ENCODE data around the gene SV2C. TPM values are rescaled to one million over a fixed set of nuclear protein-coding genes. Genes with fewer than 3 reads are reported as not detected.

SV2C gene
- total and polyA plus RNA-seq, 10 of the 15 experiments (the other 5 are each of a cell fraction or from before 2014, with no cell fraction given): under 0.01 to 1.1 (median 0.63) TPM

- 0 out of 2 replicates have a peak, but pooled peaks have one; percentile 59 for TF ChIP-seq ZNF592 (IDR thresholded peaks at IDR 0.05)
- peak; percentile 83 to 93 (median 85) for TF ChIP-seq CTCF (IDR thresholded peaks at IDR 0.05 in 2 of 3, conservative IDR thresholded peaks at IDR 0.05 in 1 of 3; ENCODE audit: control insufficient read depth in 2 of 3, extremely low read depth in 1 of 3, insufficient read depth in 1 of 3, low read depth in 3 of 3, low read length in 3 of 3)
- peak; percentile 66 for TF ChIP-seq MEF2B (IDR thresholded peaks at IDR 0.05; ENCODE audit: partially characterized antibody, poor library complexity, severe bottlenecking)
- TF ChIP-seq, protein P1, sequence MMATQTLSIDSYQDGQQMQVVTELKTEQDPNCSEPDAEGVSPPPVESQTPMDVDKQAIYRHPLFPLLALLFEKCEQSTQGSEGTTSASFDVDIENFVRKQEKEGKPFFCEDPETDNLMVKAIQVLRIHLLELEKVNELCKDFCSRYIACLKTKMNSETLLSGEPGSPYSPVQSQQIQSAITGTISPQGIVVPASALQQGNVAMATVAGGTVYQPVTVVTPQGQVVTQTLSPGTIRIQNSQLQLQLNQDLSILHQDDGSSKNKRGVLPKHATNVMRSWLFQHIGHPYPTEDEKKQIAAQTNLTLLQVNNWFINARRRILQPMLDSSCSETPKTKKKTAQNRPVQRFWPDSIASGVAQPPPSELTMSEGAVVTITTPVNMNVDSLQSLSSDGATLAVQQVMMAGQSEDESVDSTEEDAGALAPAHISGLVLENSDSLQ (IDR thresholded peaks at IDR 0.05): peak; percentile 14; the same call in 1 of the 2 replicates
- no peak for TF ChIP-seq TCF12 (IDR thresholded peaks at IDR 0.05; ENCODE audit: low read depth, low read length)
- TF ChIP-seq YY1 (IDR thresholded peaks at IDR 0.05; ENCODE audit: low read depth, low read length): peak; percentile 61
- no peak for TF ChIP-seq ASH2L (IDR thresholded peaks at IDR 0.05; ENCODE audit: borderline replicate concordance, low read depth)
- TF ChIP-seq, protein P2, sequence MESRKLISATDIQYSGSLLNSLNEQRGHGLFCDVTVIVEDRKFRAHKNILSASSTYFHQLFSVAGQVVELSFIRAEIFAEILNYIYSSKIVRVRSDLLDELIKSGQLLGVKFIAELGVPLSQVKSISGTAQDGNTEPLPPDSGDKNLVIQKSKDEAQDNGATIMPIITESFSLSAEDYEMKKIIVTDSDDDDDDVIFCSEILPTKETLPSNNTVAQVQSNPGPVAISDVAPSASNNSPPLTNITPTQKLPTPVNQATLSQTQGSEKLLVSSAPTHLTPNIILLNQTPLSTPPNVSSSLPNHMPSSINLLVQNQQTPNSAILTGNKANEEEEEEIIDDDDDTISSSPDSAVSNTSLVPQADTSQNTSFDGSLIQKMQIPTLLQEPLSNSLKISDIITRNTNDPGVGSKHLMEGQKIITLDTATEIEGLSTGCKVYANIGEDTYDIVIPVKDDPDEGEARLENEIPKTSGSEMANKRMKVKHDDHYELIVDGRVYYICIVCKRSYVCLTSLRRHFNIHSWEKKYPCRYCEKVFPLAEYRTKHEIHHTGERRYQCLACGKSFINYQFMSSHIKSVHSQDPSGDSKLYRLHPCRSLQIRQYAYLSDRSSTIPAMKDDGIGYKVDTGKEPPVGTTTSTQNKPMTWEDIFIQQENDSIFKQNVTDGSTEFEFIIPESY (IDR thresholded peaks at IDR 0.05): no peak
- TF ChIP-seq NBN (IDR thresholded peaks at IDR 0.05): no peak
- TF ChIP-seq EED (IDR thresholded peaks at IDR 0.05; ENCODE audit: low read depth): peak; percentile 71
- no peak for TF ChIP-seq CBX3 (IDR thresholded peaks at IDR 0.05; ENCODE audit: borderline replicate concordance, low read depth)
Observed at GRCh38 chr5:76256116-76256889, 173.1 kb downstream of the SV2C start (continued).
